Esophagus squamous epithelium (tissue), 5 donors: ENCODE measurements around the gene KPNA3. TPM values are rescaled to one million over a fixed set of nuclear protein-coding genes. Genes with fewer than 3 reads are reported as not detected.

Experiments used
- DNase-seq: peaks from one replicate; lab custom pipeline; 2025; lab: John Stamatoyannopoulos, UW
- H3K27ac ChIP-seq, 4 donors: fragments of 200-600 bp; sonication (generic); one replicate each; pipeline ENCODE4 v1.5.1; 2016 to 2019; ENCODE audit warnings: mild to moderate bottlenecking in 1 of 4
- H3K27me3 ChIP-seq, 4 donors: fragments of 200-600 bp; sonication (generic); 1 replicate in 3 of 4; 2 replicates in 1 of 4; pipeline versions ENCODE4 v1.5.1 to v1.6.0; 2017 to 2021; ENCODE audit warnings: antibody characterized with exemption in 1 of 4
- H3K36me3 ChIP-seq, 3 donors: fragments of 200-600 bp; sonication (generic); one replicate each; pipeline ENCODE4 v1.5.1; 2016 to 2019
- H3K4me1 ChIP-seq, 3 donors: fragments of 200-600 bp; sonication (generic); one replicate each; pipeline ENCODE4 v1.5.1; 2017 to 2019
- H3K4me3 ChIP-seq, 4 donors: fragments of 200-600 bp; sonication (generic); 1 replicate in 3 of 4; 2 replicates in 1 of 4; pipeline ENCODE4 v1.5.1; 2016 to 2019; ENCODE audit warnings: mild to moderate bottlenecking in 2 of 4, moderate library complexity in 1 of 4
- H3K9me3 ChIP-seq, 3 donors: fragments of 200-600 bp; sonication (generic); one replicate each; pipeline ENCODE4 v1.5.1; 2016 to 2019
- CTCF ChIP-seq, 6 experiments: fragments of 450-650 bp in 4 of 6; fragments of 200-600 bp in 2 of 6; sonication (generic) in 2 of 6; IDR thresholded peaks; one replicate each; pipeline ENCODE4 v1.5.1; 2016 to 2019; ENCODE audit warnings: antibody characterized with exemption in 6 of 6, mild to moderate bottlenecking in 4 of 6, moderate library complexity in 4 of 6
- POLR2A ChIP-seq, 4 donors: fragments of 450-650 bp; IDR thresholded peaks; one replicate each; pipeline ENCODE4 v1.6.1; 2017; ENCODE audit warnings: antibody characterized with exemption in 4 of 4, mild to moderate bottlenecking in 4 of 4, moderate library complexity in 3 of 4
- WGBS, 2 donors: methylation state at CpG; one replicate each; pipeline ENCODE4 v1.1.5; 2018; 5-methylcytosine and 5-hydroxymethylcytosine counted together
- intact Hi-C: fragments of 100-400 bp; cut with DNase I; formaldehyde crosslinking; loops from one replicate; pipeline ENCODE4 v1.15.0; 2022
- total RNA-seq, 4 donors: library from RNA; depleted of rRNA; stranded (reverse); fragments of >200 nt; gene quantifications; one replicate each; pipeline ENCODE4 v1.1.0, GENCODE V29; 2016
- donor health status: DM: yes; HTN: yes; CAD: no.

The KPNA3 gene
- total RNA-seq, 4 donors from 2014 or later: 19.7 to 35.0 (median 25.4) TPM

- peaks cover 0 to 4% (median 0%) of the 10 kb centered on the region in 4 donors for H3K27me3 ChIP-seq
- no peaks in the 10 kb centered on the region for H3K36me3 ChIP-seq
- DNase-seq: no peak
- H3K4me3 ChIP-seq: no peak overlapping the region
- H3K27ac ChIP-seq: no peak overlapping the region
- intact Hi-C loops: no loop called here
- H3K4me1 ChIP-seq: no peaks in the 10 kb centered on the region
- TF ChIP-seq POLR2A (IDR thresholded peaks at IDR 0.05) (no peak), CTCF (IDR thresholded peaks at IDR 0.05) (no peak)
- 91 to 100% methylated on average over 2 of the region's 2 CpGs for WGBS, 2 donors
- H3K9me3 ChIP-seq: peaks cover 0 to 7% (median 0%) of the 10 kb centered on the region in 3 donors
Observed at GRCh38 chr13:49829715-49830114, 37.2 kb upstream of the KPNA3 start.

DNA sequence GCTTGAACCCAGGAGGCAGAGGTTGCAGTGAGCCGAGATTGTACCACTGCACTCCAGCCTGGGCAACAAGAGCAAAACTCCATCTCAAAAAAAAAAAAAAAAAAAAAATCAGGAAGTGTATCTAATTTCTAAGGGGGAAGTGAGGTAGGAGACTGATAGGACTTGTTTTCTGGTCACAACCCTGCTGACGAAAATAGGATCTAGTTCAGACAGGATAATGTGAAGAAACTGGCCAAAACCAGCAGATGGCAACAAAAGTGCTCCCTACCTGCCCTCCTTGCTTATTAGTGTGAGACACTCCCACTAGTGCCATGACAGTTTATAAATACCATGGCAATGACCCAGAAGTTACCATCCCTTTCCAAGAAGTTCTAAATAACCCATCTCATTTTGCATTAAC lies 36.0 kb upstream of the KPNA3 start:
- TF ChIP-seq CTCF (IDR thresholded peaks at IDR 0.05) (no peak), POLR2A (IDR thresholded peaks at IDR 0.05) (no peak)
- no peak overlapping the region for H3K27ac ChIP-seq
- no peaks in the 10 kb centered on the region for H3K36me3 ChIP-seq
- peaks cover 0 to 9% (median 0%) of the 10 kb centered on the region in 4 donors for H3K27me3 ChIP-seq
- no peak overlapping the region for H3K4me3 ChIP-seq
- peaks cover 0 to 3% (median 0%) of the 10 kb centered on the region in 3 donors for H3K4me1 ChIP-seq
- DNase-seq: no peak
- 43 to 44% methylated on average over 1 to 2 of the region's 2 CpGs for WGBS, 2 donors
- intact Hi-C loops: no loop called here
- peaks cover 0 to 7% (median 0%) of the 10 kb centered on the region in 3 donors for H3K9me3 ChIP-seq

GRCh38 chr13:49827891-49828290 lies 35.4 kb upstream of the KPNA3 start:
- no peak overlapping the region for H3K27ac ChIP-seq
- no peaks in the 10 kb centered on the region for H3K36me3 ChIP-seq
- intact Hi-C loops: no loop called here
- 79 to 87% methylated on average over 3 of the region's 3 CpGs for WGBS, 2 donors
- no peak for DNase-seq
- H3K4me3 ChIP-seq: no peak overlapping the region
- peaks cover 0 to 5% (median 0%) of the 10 kb centered on the region in 3 donors for H3K4me1 ChIP-seq
- H3K27me3 ChIP-seq: peaks cover 0 to 9% (median 0%) of the 10 kb centered on the region in 4 donors
- peaks cover 0 to 7% (median 0%) of the 10 kb centered on the region in 3 donors for H3K9me3 ChIP-seq
- TF ChIP-seq CTCF (IDR thresholded peaks at IDR 0.05) (no peak), POLR2A (IDR thresholded peaks at IDR 0.05) (no peak)

GRCh38 chr13:49827336-49827735 lies 34.9 kb upstream of the KPNA3 start:
- Histone ChIP-seq H3K36me3 (no peaks in the 10 kb centered on the region), H3K27me3 (peaks cover 0 to 9% (median 0%) of the 10 kb centered on the region in 4 donors), H3K4me3 (no peak overlapping the region), H3K9me3 (peaks cover 0 to 7% (median 0%) of the 10 kb centered on the region in 3 donors), H3K27ac (no peak overlapping the region), H3K4me1 (peaks cover 0 to 5% (median 0%) of the 10 kb centered on the region in 3 donors)
- intact Hi-C loops: no loop called here
- TF ChIP-seq CTCF (IDR thresholded peaks at IDR 0.05) (no peak), POLR2A (IDR thresholded peaks at IDR 0.05) (no peak)
- no peak for DNase-seq
- WGBS, 2 donors: 78 to 79% methylated on average over 2 of the region's 2 CpGs

GRCh38 chr13:49821216-49822009 lies 28.9 kb upstream of the KPNA3 start:
- intact Hi-C loops: no loop called here
- Histone ChIP-seq H3K36me3 (no peaks in the 10 kb centered on the region), H3K4me3 (no peak overlapping the region), H3K27me3 (peaks cover 0 to 9% (median 0%) of the 10 kb centered on the region in 4 donors), H3K9me3 (no peaks in the 10 kb centered on the region), H3K4me1 (peaks cover 0 to 5% (median 0%) of the 10 kb centered on the region in 3 donors), H3K27ac (no peak overlapping the region)
- DNase-seq: no peak
- 58 to 60% methylated on average over 5 of the region's 5 CpGs for WGBS, 2 donors
- no peak for TF ChIP-seq CTCF (IDR thresholded peaks at IDR 0.05)
- no peak for TF ChIP-seq POLR2A (IDR thresholded peaks at IDR 0.05)
